Mucosa of rectum (tissue), 2 donors: ENCODE results near the gene RASSF5.
A peak's percentile ranks its signal among the peaks of the same experiment; 100 is the strongest.

Experiments
- H3K27ac ChIP-seq, 2 donors: one replicate each; pipeline ENCODE4 v1.7.0; 2013; ENCODE audit warnings: inconsistent platforms in 2 of 2, low read depth in 2 of 2, low read length in 2 of 2
- H3K27me3 ChIP-seq, 2 donors: one replicate each; pipeline ENCODE4 v1.7.0; 2013; ENCODE audit warnings: low read length in 2 of 2; ENCODE audit not compliant: control insufficient read depth in 2 of 2, insufficient read depth in 2 of 2
- H3K36me3 ChIP-seq, 2 donors: one replicate each; pipeline ENCODE4 v1.7.0; 2013; ENCODE audit warnings: low read length in 2 of 2; ENCODE audit not compliant: control insufficient read depth in 2 of 2, insufficient read depth in 2 of 2
- H3K4me1 ChIP-seq, 2 donors: one replicate each; pipeline ENCODE4 v1.7.0; 2013; ENCODE audit warnings: low read length in 2 of 2, mild to moderate bottlenecking in 1 of 2; ENCODE audit not compliant: control insufficient read depth in 2 of 2, insufficient read depth in 2 of 2
- H3K4me3 ChIP-seq, 2 donors: one replicate each; pipeline ENCODE4 v1.7.0; 2013; ENCODE audit warnings: low read length in 2 of 2
- H3K9ac ChIP-seq, 2 donors: one replicate each; pipeline ENCODE4 v1.7.0; 2013; ENCODE audit warnings: low read length in 2 of 2, low read depth in 1 of 2, mild to moderate bottlenecking in 1 of 2
- H3K9me3 ChIP-seq, 2 donors: one replicate each; pipeline ENCODE4 v1.7.0; 2013; ENCODE audit warnings: low read length in 2 of 2; ENCODE audit not compliant: control insufficient read depth in 2 of 2
- donor health status: healthy.
- donor health status: Normal muscosa, but diverticular disease.

RASSF5 gene

GRCh38 chr1:206467915-206468314 lies 39.4 kb upstream of the RASSF5 start:
- no peak overlapping the region for H3K9ac ChIP-seq
- H3K27me3 ChIP-seq, result no peaks in the 10 kb centered on the region
- H3K4me3 ChIP-seq, result no peak overlapping the region
- H3K4me1 ChIP-seq, result peaks cover 21 to 31% of the 10 kb centered on the region in 2 donors
- no peak overlapping the region for H3K27ac ChIP-seq
- no peaks in the 10 kb centered on the region for H3K9me3 ChIP-seq
- H3K36me3 ChIP-seq, result no peaks in the 10 kb centered on the region

GRCh38 chr1:206468571-206468970 lies 38.8 kb upstream of the RASSF5 start:
- Histone ChIP-seq H3K4me1 (peaks cover 21 to 31% of the 10 kb centered on the region in 2 donors), H3K27ac (no peak overlapping the region), H3K27me3 (no peaks in the 10 kb centered on the region), H3K4me3 (no peak overlapping the region), H3K36me3 (no peaks in the 10 kb centered on the region), H3K9ac (no peak overlapping the region), H3K9me3 (no peaks in the 10 kb centered on the region)

GRCh38 chr1:206469411-206469932 lies 37.9 kb upstream of the RASSF5 start:
- H3K9ac ChIP-seq, result no peak overlapping the region
- peak overlapping the region; percentile 87 to 98 for H3K4me3 ChIP-seq
- peak overlapping the region in 1 of 2 donors; percentile 74 for H3K27ac ChIP-seq
- H3K27me3 ChIP-seq, result no peaks in the 10 kb centered on the region
- H3K4me1 ChIP-seq, result peaks cover 21 to 31% of the 10 kb centered on the region in 2 donors
- H3K36me3 ChIP-seq, result peaks cover 6% of the 10 kb centered on the region in 2 donors
- no peaks in the 10 kb centered on the region for H3K9me3 ChIP-seq

GRCh38 chr1:206469933-206470691 lies 37.2 kb upstream of the RASSF5 start, which contains the start of gene IKBKE:
Gene IKBKE (plus strand): TSS chr1:206470476. CDS start chr1:206473228, 2,752 bp downstream.
- Histone ChIP-seq H3K9ac (peak within 1 kb of the TSS; percentile 60 to 89), H3K4me1 (peaks cover 21 to 31% of the 10 kb centered on the region in 2 donors), H3K4me3 (peak within 1 kb of the TSS; percentile 87 to 98), H3K27ac (peak within 1 kb of the TSS; percentile 45 to 74), H3K27me3 (no peaks in the 10 kb centered on the region), H3K36me3 (peaks cover 10% of the 10 kb centered on the region in 2 donors), H3K9me3 (no peaks in the 10 kb centered on the region)

GRCh38 chr1:206470692-206471414 lies 36.5 kb upstream of the RASSF5 start:
- Histone ChIP-seq H3K4me3 (peak overlapping the region; percentile 87 to 98), H3K27me3 (no peaks in the 10 kb centered on the region), H3K4me1 (peaks cover 21 to 31% of the 10 kb centered on the region in 2 donors), H3K9ac (peak overlapping the region; percentile 60 to 89), H3K36me3 (peaks cover 11 to 12% of the 10 kb centered on the region in 2 donors), H3K27ac (peak overlapping the region; percentile 45 to 74), H3K9me3 (no peaks in the 10 kb centered on the region)

GRCh38 chr1:206471415-206471801 lies 35.9 kb upstream of the RASSF5 start:
- H3K4me1 ChIP-seq, result peaks cover 21 to 31% of the 10 kb centered on the region in 2 donors
- peak overlapping the region in 1 of 2 donors; percentile 60 for H3K9ac ChIP-seq
- peak overlapping the region; percentile 87 to 98 for H3K4me3 ChIP-seq
- no peaks in the 10 kb centered on the region for H3K27me3 ChIP-seq
- peaks cover 17 to 18% of the 10 kb centered on the region in 2 donors for H3K36me3 ChIP-seq
- peak overlapping the region in 1 of 2 donors; percentile 74 for H3K27ac ChIP-seq
- no peaks in the 10 kb centered on the region for H3K9me3 ChIP-seq

- Histone ChIP-seq H3K27ac (no peak overlapping the region), H3K4me1 (peaks cover 21 to 31% of the 10 kb centered on the region in 2 donors), H3K36me3 (peaks cover 23 to 24% of the 10 kb centered on the region in 2 donors), H3K27me3 (no peaks in the 10 kb centered on the region), H3K4me3 (no peak overlapping the region), H3K9me3 (no peaks in the 10 kb centered on the region), H3K9ac (no peak overlapping the region)
Measured at GRCh38 chr1:206472024-206472423, 35.3 kb upstream of the RASSF5 start.

GRCh38 chr1:206472454-206472853 lies 34.9 kb upstream of the RASSF5 start:
- Histone ChIP-seq H3K36me3 (peaks cover 27 to 28% of the 10 kb centered on the region in 2 donors), H3K27ac (no peak overlapping the region), H3K4me1 (peaks cover 21 to 31% of the 10 kb centered on the region in 2 donors), H3K4me3 (no peak overlapping the region), H3K27me3 (no peaks in the 10 kb centered on the region), H3K9ac (no peak overlapping the region), H3K9me3 (no peaks in the 10 kb centered on the region)

- Histone ChIP-seq H3K36me3 (peaks cover 27 to 32% of the 10 kb centered on the region in 2 donors), H3K9ac (no peak overlapping the region), H3K4me1 (peaks cover 21 to 31% of the 10 kb centered on the region in 2 donors), H3K9me3 (no peaks in the 10 kb centered on the region), H3K27me3 (no peaks in the 10 kb centered on the region), H3K27ac (no peak overlapping the region), H3K4me3 (no peak overlapping the region)
Measured at GRCh38 chr1:206472886-206473285, 34.4 kb upstream of the RASSF5 start.

- no peak overlapping the region for H3K4me3 ChIP-seq
- no peaks in the 10 kb centered on the region for H3K27me3 ChIP-seq
- peaks cover 36 to 54% of the 10 kb centered on the region in 2 donors for H3K36me3 ChIP-seq
- H3K9ac ChIP-seq, result no peak overlapping the region
- peaks cover 6% of the 10 kb centered on the region in 2 donors for H3K4me1 ChIP-seq
- H3K27ac ChIP-seq, result no peak overlapping the region
- no peaks in the 10 kb centered on the region for H3K9me3 ChIP-seq
Measured at GRCh38 chr1:206476058-206476457, 31.3 kb upstream of the RASSF5 start.
